ENCODE data around the gene TEF.

GRCh38 chr22:41356430-41357028 is 25.2 kb upstream of the TEF start:
- TF ChIP-seq CTCF (IDR thresholded peaks at IDR 0.05) (no peak), POLR2A (IDR thresholded peaks at IDR 0.05) (no peak)

Measured in testis (tissue), 2 donors.